GM21786 (cell line): ENCODE data around the gene SIAH3.
"Not testable (repeated sequence)": the region's sequence is repeated elsewhere in the genome, so short reads cannot be mapped to it uniquely, and the experiment has no call there.

ENCODE experiments used
- ATAC-seq: cut with Tn5 transposase; IDR thresholded peaks from one replicate; pipeline ENCODE4 v1.9.1; 2021; ENCODE audit not compliant: unreplicated experiment

The SIAH3 gene

DNA sequence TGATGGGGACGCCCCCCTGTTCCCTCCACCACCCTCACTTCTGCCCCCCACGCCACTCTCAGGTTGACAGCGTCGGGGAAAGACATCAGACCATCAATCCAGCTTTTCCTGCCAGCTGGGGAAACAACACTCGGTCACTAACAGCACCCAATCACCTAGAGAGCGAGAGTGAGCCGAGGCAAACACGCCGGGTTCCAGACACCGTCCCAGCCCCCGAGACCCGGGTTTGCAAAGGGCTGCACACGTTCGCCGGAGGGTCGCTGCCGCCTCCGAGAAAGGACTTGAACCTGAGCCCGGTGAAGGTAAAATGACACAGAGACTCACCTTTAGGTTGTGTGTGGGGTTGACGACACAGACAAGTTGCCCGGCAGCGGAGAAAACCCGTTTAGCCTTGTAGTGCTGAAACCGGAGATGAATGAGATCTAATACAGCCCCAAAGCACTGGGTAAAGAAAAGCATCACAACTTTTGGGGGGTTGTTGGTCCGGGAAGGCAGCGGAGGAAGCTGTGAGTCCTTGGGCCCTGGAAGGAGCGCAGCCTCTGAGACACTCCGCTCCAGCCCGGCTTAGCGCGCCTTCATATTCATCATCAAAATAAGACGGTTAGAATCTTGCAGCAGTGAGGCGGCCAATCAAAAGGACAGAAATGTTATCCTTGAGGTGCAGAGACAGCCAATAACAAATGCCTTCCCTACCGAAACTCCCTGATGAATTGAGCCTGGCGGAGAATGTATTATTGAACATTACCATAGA, at the start of gene SIAH3:
Gene SIAH3, minus strand, starts transcription at position 583 of the 751 bp plus-strand sequence. Its CDS starts 124 bp downstream, at position 459.
- no peak for ATAC-seq

DNA sequence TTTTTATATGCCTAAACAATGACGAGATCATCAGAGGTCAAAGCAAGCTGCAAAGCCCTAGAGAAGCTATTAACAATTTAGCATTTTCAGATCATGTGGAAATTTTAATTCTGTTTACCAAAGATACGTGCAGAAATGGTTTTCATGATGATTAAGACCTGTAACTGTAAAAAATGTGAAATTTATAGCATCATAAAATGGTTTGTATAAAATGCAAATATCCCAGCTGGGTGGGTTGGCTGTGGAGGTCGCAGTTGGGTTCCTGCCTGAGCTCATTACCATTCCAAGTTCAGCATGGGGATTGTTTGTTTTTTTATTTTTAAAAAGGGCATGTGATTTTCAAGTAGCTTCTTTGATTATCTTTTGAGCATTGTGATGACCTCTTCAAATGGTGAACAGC, 47.9 kb upstream of the SIAH3 start:
- no peak for ATAC-seq

DNA sequence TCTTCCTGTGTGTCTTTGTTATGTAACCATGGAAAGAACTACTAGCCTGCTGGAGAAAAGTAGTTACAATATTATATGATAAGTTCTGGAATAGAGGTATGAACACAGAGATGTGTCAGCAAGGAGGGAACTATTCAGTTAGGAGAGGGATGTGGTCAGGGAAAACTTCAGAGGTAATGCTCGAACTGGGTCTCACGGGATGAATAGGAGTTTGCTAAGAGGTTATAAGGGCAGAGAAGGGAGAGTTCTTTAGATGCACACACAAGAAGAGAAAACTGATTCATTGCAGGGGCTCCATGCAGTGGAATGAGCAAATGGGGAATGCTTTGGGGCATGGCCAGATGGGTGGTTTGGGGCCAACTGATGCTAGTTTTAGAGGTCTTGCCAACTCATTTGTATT, 46.0 kb upstream of the SIAH3 start:
- no peak for ATAC-seq

GRCh38 chr13:45896285-45896684, 44.7 kb upstream of the SIAH3 start:
- ATAC-seq, result no peak

DNA sequence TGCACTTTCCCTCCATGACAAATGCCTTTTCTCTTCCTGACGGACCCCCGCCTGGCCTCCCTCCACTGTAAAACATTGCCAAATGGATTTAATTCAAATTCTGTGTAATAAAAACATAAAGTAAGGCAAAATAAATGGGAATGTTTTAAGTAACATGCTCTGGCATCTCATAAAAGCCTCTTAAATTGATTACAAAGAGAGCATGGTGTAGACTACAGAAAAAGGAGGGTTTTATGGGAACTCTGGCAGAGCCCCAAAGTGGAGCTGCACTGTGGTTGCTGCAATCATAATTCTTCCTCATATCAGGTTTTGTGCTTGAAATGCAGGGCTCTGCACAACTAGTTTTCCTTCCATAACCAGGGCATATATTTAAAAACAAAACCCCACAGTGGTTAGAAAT, 44.3 kb upstream of the SIAH3 start:
- ATAC-seq, result no peak

GRCh38 chr13:45892513-45892912, 41.0 kb upstream of the SIAH3 start:
- no peak for ATAC-seq

DNA sequence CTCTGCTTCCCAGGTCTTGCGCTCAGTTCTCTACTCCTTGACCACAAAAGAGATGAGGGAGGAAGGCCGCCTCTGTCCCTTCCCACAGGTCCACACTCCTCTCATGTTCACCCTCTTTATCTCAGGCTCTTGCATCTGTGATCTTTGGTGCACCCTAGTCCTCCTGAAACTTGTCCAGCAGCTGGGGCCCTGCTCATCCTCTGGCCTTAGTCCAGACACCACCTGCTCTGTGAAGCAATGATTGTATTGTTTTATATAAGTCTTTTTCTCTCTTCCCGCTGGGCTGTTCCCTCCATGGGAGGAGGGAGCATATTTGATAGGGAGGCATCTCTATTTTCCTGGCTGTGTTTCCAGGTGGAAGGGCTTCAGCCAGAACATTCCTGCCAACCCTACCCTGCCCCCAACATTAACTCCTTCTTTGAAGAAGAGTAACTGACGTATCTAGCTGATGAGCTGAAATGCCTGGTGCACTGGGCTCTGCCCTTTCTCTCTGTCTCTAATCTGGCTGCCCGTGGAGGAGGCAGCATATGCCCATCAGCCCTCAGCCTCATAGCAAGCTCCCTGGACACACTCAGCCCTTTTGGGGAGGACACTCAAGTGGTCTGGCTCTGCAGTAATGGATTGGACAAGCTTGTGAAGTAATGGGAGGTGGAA, 38.2 kb upstream of the SIAH3 start:
- ATAC-seq, result no peak

- no peak for ATAC-seq
Measured at GRCh38 chr13:45886466-45886865, 34.9 kb upstream of the SIAH3 start.

DNA sequence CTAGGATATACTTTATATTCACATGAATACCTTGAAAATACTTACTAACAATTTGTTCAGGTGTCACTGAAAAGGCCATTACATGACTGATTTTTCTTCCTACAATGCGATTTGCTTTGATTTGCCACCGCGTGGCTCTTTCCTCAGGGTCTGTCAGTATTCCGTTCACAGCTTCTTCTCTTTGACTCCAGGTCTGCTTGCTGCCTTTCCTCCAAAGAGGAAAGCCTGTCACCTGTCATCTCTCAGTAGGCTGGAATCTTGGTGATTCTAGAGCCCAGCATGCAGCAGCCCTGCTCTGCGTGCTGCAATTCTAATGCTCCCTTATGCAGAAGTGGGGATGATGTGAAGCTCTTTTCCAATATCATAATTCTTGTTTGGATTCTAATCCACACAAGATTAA, 33.6 kb upstream of the SIAH3 start:
- ATAC-seq, result no peak

GRCh38 chr13:45882626-45883025, 31.1 kb upstream of the SIAH3 start:
- no peak for ATAC-seq

- no peak for ATAC-seq
Measured at GRCh38 chr13:45881353-45881752, 29.8 kb upstream of the SIAH3 start.

DNA sequence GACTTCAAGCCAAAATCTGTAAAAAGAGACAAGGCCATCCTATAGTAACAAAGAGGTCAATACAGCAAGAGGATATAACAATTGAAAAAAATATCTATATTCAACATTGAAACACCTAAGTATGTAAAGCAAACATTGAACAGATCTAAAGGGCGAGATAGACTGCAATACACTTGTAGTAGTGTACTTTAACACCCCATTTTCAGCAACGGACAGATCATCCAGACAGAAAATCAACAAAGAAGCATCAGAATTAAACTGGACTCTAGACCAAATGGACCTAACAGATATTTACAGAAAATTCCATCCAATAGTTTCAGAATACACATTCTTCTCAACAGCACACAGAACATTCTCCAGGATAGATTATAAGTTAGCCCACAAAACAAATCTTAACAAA, 28.7 kb upstream of the SIAH3 start:
- ATAC-seq, result no peak

- ATAC-seq, result no peak
Measured at GRCh38 chr13:45879666-45880065, 28.1 kb upstream of the SIAH3 start.

GRCh38 chr13:45878966-45879365, 27.4 kb upstream of the SIAH3 start:
- ATAC-seq, result no peak

DNA sequence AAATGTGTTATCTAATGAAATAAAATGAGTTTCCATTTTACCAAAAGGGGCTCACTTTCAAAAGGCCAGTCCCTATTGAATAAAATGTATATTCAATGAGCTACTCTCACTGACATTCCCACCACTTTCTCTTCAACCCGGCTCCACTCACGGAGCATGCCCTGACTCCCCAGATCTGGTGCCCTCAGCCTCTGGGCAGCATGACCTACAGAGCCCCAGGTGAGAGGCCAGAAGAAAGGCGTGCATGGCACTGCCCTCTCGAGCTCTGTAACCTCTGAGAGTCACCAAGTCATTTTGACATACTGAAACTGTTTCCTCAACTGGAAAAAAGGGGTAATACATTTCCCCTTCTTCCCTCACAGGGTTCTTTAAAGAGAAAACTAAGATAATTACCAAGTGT, 25.2 kb upstream of the SIAH3 start:
- no peak for ATAC-seq

GRCh38 chr13:45875951-45876350, 24.4 kb upstream of the SIAH3 start:
- no peak for ATAC-seq

DNA sequence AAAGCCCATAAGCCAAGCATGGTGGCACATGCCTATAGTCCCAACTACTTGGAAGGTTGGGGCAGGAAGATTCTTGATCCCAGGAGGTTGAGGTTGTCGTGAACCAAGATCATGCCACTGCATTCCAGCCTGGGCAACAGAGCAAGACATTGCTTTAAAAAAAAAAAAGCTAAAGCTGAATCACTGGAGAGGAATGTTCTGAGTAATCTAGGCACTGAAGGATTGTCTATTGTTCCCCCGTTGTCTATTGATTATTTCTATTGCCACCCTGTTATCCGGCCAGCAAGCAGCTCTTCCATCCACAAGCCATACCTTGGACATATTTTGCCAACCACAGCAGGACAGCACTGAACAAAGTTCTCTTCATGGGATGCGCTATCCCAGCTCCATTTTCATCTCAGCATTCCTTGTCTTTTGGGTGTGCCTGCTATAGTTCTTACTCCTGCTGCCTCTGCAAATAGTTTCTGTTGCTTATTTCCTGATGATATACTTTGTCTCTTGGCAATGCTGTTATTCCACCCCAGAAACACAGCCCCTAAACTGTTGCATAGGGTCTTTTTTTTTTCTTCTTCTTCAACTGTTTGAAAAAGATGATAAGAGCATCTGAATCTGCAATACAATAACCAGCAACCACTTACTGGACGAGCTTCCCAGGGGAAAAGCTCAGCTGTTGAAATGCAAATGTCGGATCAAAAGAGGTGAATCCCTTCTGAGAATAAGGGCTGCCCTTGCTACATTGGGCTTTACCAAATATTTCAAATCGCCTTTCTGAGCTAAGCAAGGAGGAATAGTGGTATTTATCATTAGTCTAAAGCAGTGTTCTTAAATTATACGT, 22.2 kb upstream of the SIAH3 start:
- ATAC-seq, result no peak

DNA sequence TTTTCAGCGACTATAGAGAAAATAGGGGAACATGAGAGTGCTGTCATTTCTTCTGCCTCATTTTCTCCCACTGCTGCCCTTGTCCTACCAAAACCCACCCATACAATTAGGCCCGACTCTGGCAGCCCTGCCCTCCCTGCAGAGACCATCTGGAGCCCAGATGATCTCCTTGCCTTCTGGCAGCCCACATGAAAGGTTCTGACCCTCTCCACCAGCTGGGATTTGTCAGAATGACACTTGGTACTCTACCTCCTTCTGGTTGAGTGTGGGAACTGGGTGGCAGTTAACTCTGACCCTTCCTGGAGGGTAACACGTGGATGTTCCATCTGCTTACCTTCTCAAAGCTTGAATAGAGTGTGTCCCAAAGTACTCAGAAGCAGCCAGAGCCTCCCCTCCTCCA, 21.0 kb upstream of the SIAH3 start:
- no peak for ATAC-seq

GRCh38 chr13:45871201-45871600, 19.6 kb upstream of the SIAH3 start:
- ATAC-seq, result not testable (repeated sequence)

- ATAC-seq, result no peak
Measured at GRCh38 chr13:45870232-45870631, 18.7 kb upstream of the SIAH3 start.

- no peak for ATAC-seq
Measured at GRCh38 chr13:45865414-45865813, 13.9 kb upstream of the SIAH3 start.
